ENCODE data around the gene ZNF492. TPM values are rescaled to one million over a fixed set of nuclear protein-coding genes. Genes with fewer than 3 reads are reported as not detected.

The ZNF492 gene
- 0.39 and 0.63 TPM in 2 replicates for total RNA-seq

GRCh38 chr19:22633706-22634449 is at the start of gene ZNF492:
TSS of gene ZNF492 (plus strand) at chr19:22634324. CDS start at chr19:22653400, 19,076 bp downstream.
- DNase-seq (ENCODE audit: low read depth in 2 of 2) = peak; percentile 13 to 51

- DNase-seq (ENCODE audit: low read depth in 2 of 2) = no peak
Measured at GRCh38 chr19:22595422-22595821, 38.7 kb upstream of the ZNF492 start.

GRCh38 chr19:22595918-22596341 is 38.2 kb upstream of the ZNF492 start:
- DNase-seq (ENCODE audit: low read depth in 2 of 2) = no peak

GRCh38 chr19:22600690-22601648 is 33.2 kb upstream of the ZNF492 start:
- DNase-seq (ENCODE audit: low read depth in 2 of 2) = no peak

GRCh38 chr19:22601906-22602630 is 32.1 kb upstream of the ZNF492 start:
- no peak for DNase-seq (ENCODE audit: low read depth in 2 of 2)

GRCh38 chr19:22602631-22603272 is 31.4 kb upstream of the ZNF492 start:
- no peak for DNase-seq (ENCODE audit: low read depth in 2 of 2)

- DNase-seq (ENCODE audit: low read depth in 2 of 2) = no peak
Measured at GRCh38 chr19:22603518-22604440, 30.3 kb upstream of the ZNF492 start.

GRCh38 chr19:22604571-22605274 is 29.4 kb upstream of the ZNF492 start:
- no peak for DNase-seq (ENCODE audit: low read depth in 2 of 2)

GRCh38 chr19:22605275-22606211 is 28.6 kb upstream of the ZNF492 start:
- DNase-seq (ENCODE audit: low read depth in 2 of 2) = no peak

GRCh38 chr19:22606212-22606553 is 27.9 kb upstream of the ZNF492 start:
- DNase-seq (ENCODE audit: low read depth in 2 of 2) = no peak

GRCh38 chr19:22606954-22607652 is 27.0 kb upstream of the ZNF492 start:
- no peak for DNase-seq (ENCODE audit: low read depth in 2 of 2)

- no peak for DNase-seq (ENCODE audit: low read depth in 2 of 2)
Measured at GRCh38 chr19:22607653-22608430, 26.3 kb upstream of the ZNF492 start.

GRCh38 chr19:22608441-22608840 is 25.7 kb upstream of the ZNF492 start:
- no peak for DNase-seq (ENCODE audit: low read depth in 2 of 2)

GRCh38 chr19:22609630-22610029 is 24.5 kb upstream of the ZNF492 start:
- no peak for DNase-seq (ENCODE audit: low read depth in 2 of 2)

GRCh38 chr19:22610121-22610520 is 24.0 kb upstream of the ZNF492 start:
- no peak for DNase-seq (ENCODE audit: low read depth in 2 of 2)

GRCh38 chr19:22612316-22612715 is 21.8 kb upstream of the ZNF492 start:
- no peak for DNase-seq (ENCODE audit: low read depth in 2 of 2)

- no peak for DNase-seq (ENCODE audit: low read depth in 2 of 2)
Measured at GRCh38 chr19:22616659-22617058, 17.5 kb upstream of the ZNF492 start.
